ENCODE data around the gene CCDC134.
A peak's percentile ranks its signal among the peaks of the same experiment; 100 is the strongest.

Gene CCDC134

GRCh38 chr22:41787331-41787730 is 13.1 kb upstream of the CCDC134 start:
- no peak for DNase-seq

- no peak for DNase-seq
These were observed 6.6 kb upstream of the CCDC134 start for GRCh38 chr22:41793871-41794270.

DNA sequence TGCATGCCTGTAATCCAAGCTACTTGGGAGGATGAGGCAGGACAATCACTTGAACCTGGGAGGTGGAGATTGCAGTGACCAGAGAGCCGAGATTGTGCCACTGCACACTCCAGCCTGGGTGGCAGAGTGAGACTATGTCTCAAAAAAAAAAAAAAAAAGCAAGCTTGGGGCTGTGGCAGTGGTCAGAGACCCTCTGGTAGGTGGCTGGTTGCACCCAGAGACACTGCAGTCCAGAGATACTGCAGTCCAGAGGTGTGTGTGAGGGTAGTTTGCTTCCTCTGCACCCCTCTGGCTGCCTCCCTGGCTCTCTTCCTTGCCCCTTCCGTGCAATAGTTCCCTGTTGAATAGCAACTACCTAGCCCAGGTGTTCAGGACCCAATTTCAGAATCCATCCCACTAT is 1.7 kb upstream of the CCDC134 start:
- DNase-seq = no peak

DNA sequence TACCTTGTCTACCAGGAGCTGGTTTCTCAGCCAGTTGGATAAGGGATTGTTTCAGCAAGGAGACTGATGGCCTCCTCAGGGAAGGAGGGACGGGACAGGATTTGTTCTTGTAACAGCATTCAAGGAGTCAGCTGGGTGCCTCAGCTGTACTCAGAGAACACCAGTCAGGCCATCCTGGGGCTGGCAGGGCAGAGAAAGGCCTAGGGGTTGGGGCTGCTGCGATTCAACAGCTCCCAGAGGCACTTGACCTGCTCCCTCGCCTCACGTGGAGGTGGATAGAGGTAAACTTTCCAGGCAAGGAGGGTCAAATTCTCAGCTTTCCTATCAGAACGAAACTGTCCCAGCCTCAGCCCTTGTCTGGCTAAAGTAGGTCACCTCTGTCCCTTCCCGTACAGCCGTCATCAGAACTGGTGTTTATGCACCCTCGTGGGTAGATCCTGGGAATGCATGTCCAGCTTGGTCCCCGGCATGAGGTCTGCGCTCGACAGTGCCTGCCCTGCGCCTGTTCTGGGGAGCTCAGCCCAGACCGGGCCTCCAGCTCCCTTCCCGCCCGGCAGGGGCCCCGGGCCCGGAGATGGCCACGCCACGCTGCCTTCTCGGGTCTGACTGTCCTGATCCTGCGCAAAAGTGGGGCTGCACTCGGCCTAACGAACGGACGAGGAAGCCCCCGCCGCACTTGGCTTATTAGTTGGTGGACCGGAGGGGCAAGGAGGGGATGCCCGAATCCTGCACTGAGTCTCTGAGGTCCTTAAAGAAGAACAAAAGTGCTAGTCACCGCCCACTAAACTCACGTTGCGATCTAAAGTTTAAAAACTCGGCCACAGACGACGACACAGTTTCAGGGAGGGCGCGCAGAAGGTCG is 762 bp upstream of the CCDC134 start:
- peak; percentile 10 for DNase-seq

DNA sequence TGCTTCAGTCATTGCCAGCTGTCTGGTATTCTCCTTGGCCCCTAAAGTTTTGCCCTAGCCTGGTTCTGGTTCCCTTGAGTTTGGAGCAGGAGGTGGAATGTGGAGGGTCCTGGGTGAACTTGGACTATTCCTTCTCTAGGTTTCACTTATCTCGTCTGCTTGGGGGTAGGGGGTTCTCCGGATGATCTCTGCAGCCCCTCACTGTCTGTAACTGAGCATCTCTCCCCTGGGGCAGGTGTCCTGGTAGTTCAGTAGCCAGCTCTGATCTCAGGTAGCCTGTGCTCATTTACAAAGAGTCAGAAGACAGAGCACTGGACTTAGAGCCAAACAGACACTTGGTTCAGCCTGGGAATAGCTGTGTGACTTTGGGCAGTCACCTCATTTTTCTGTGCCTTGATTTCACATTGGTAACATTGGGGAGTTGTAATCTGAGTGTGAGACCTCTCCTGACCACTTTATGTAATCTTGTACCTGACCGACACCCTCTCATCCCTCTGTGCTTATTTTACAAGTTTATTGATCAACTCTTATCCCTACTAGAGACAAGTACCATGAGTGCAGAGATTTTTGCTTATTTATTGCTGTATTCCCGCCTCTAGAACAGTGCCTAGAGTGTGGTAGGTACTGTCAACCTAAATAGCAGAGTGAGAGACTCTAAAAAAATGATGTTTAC is 804 bp downstream of the CCDC134 start:
- no peak for DNase-seq

DNA sequence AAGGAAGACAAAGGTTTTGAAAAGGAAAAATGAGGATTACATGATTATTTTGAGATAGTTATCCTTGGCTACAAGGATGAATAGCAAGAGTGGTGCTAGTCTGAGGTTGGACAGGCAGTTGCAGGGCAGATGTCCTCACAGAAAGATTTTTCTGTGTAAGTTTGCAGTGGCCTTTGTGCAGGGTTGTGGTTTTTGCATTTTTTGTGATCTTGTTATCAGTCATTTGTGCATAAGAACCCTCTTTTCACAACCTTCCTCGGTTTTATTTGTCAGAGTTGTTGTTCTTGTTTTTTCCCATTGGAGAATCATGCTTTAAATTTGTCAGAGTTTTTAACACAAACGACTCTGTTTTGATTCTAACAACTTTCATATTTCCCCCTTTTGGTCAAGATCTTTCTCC is 1.4 kb downstream of the CCDC134 start:
- DNase-seq = no peak

DNA sequence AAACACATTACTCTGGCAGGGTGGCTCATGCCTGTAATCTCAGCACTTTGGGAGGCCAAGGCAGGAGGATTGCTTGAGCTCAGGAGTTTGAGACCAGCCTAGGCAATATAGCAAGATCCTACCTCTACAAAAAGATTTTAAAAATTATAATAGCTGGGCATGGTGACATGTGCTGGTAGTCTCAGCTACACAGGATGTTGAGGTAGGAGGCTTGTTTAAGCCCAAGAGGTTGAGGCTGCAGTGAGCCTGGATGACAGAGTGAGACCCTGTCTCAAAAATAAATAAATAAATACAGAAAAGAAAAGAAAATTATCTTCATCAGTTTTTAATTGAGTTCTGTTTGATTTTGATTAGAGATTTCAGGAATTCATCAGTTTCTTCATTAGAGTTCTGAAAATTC is 5.2 kb downstream of the CCDC134 start:
- DNase-seq = no peak

- DNase-seq = no peak
These were observed 7.9 kb downstream of the CCDC134 start for GRCh38 chr22:41808400-41808799.

DNA sequence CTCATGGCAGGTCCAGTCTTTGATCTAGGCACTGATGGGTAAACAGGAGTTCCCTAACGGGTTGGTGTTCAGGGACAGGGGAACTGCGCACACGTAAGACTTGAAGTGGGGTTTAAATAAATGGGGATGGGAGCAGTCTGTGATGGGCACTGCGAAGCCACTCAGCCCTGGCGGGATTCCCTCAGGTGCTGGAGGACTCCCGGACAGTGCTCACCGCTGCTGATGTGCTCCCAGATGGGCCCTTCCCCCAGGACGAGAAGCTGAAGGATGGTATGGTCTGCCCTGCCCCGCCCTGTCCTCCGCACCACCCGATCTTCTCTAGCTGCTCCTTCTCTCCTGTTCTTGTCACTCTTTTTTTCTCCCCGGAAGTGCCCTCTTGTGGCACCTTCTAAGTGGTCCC is 9.5 kb downstream of the CCDC134 start:
- no peak for DNase-seq

DNA sequence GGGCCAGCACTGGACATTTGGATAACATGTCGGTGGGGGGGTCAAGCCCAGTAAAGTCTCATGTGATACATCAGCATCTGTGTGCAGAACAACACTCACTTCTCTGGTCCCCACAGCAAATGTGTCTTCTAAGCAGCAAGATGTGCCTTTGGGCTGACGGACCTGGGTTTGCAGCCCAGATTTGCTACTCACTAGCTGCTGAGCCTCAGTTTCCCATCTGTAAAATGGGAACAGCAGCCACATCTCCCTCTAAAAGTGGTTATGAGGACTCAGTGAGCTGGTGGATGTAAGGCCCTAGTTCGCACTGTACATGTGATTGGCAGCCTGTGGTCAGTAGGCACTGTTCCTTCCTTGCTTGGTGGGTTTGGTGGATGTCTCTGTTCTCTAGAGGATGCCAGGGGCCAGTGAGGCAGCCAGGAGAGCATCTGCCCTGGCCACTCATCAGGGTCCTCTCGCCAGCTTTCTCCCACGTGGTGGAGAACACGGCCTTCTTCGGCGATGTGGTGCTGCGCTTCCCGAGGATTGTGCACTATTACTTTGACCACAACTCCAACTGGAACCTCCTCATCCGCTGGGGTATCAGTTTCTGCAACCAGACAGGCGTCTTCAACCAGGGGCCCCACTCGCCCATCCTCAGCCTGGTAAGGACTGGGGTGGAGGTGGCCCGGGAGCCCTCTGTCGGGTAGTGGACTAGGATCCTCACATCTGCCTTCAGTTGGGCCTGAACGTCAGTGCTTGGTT is 12.5 kb downstream of the CCDC134 start:
- no peak for DNase-seq

DNA sequence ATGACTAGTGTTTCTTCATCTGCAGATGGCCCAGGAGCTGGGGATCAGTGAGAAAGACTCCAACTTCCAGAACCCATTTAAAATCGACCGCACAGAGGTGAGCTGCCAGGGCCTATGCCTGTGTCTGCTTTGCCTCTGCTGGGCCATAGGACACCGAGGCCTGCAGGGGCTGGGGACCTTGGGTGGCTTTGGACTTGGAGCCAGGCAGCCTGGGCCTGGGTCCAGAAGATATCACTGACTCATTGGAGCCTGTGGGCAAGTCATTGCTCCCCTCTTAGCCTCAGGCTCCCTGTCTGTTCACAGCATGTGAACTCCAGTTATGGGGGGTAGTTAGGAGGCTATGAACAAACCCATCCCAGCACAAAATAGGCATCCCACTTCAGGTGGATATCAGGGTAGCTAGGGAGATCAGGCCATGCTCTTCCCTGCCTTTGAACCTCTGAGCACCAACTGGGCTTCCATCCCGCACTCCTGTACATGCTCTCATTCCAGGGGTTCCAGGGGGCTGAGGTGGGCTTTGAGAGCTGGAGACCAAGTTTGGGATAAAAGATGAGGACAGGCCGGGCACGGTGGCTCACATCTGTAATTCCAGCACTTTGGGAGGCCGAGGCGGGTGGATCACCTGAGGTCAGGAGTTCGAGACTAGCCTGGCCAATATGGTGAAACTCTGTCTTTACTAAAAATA is 13.4 kb downstream of the CCDC134 start:
- no peak for DNase-seq

DNA sequence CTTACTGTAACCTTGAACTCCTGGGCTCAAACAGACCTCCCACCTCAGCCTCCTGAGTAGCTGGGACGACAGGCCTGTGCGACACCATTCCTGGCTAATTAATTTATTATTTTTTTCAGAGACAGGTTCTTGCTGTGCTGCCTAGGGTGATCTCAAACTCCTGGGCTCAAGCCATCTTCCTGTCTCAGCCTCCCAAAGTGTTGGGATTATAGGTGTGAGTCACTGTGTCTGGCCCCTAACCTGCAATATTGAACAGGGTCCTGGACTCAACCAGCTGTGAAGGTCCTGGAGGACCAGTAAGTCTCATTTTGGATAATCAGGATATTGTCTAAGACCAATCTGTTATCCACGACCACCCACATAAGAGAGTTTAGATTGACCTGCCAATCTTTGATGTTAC is 15.2 kb downstream of the CCDC134 start:
- DNase-seq = no peak

DNA sequence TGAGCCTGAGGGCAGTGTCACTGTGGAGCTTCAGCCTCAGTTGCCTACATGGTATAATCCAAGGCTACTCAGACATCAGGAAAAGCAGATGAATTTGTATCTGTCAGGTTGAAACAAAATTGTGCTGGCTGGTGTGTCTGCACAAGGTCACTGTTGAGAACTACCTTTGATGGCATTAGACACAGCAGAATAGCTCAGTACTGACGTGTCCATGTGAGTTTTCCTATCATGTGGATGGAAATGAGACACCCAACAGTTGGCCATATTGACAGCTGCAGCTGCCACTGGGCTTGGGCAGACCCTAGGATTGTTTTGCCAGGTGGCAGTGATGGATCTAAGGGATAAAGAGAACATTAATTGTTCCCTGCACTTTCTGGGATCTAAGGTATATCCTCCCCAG is 15.8 kb downstream of the CCDC134 start:
- no peak for DNase-seq

- no peak for DNase-seq
These were observed 16.4 kb downstream of the CCDC134 start for GRCh38 chr22:41816871-41817270.

GRCh38 chr22:41818011-41818410 is 17.5 kb downstream of the CCDC134 start:
- DNase-seq = no peak

DNA sequence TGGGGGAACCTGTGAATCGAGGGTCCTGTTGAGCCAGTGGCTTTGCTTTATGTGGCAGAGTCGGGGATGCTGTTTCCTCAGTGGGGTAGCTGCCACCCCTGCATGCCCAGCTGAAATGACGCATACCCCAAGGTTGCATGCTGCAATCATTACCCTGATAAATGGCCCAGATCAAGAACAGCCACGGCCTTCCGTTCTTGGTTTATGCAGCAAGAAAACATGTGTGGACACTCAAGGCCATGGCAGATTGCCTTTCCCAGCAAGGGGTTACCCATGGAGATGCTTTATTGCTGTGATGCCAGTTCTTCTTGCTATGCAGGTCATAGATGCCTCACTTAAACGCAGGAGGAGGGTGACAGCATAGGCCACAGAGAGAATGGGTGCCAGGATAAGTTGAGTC is 18.1 kb downstream of the CCDC134 start:
- no peak for DNase-seq

DNA sequence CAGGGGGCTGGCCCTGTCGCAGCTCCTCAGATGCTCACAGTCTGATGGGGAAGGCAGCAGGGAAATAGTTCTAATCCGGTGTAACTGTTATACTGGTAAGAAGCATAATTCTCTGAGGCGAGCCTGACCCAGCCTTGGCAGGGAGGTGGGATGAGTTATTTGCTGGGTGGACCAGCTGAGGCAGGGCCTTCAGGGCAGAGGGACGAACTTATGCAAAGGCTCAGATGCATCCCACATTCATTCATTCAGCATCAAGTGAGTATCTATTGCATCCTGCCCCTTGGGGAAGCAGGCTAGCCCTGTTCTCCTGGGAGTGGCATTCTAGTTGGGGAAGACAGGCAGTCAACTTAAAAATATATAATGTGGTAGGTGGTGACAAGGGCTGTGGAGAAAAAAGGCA is 18.8 kb downstream of the CCDC134 start:
- no peak for DNase-seq

DNA sequence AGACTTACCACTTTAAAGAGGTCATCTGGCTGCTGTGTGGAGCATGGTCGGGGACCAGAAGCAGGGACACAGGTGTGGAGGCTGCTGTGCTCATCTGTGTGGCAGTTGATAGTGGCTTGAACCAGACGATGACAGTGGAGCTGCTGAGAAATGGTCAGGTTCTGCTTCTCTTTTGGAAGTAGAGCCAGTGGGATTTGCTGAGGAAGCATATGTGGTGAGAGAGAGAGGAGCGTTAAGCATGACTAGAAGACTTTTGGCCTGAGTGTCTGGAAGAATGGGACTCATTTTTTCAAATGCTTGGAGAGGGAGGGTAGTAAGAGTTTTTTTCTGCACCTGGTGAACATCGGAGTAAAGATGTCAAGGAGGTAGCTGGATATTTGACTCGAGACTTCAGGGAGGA is 20.0 kb downstream of the CCDC134 start:
- no peak for DNase-seq

GRCh38 chr22:41821471-41822316 is 21.2 kb downstream of the CCDC134 start:
- no peak for DNase-seq

DNA sequence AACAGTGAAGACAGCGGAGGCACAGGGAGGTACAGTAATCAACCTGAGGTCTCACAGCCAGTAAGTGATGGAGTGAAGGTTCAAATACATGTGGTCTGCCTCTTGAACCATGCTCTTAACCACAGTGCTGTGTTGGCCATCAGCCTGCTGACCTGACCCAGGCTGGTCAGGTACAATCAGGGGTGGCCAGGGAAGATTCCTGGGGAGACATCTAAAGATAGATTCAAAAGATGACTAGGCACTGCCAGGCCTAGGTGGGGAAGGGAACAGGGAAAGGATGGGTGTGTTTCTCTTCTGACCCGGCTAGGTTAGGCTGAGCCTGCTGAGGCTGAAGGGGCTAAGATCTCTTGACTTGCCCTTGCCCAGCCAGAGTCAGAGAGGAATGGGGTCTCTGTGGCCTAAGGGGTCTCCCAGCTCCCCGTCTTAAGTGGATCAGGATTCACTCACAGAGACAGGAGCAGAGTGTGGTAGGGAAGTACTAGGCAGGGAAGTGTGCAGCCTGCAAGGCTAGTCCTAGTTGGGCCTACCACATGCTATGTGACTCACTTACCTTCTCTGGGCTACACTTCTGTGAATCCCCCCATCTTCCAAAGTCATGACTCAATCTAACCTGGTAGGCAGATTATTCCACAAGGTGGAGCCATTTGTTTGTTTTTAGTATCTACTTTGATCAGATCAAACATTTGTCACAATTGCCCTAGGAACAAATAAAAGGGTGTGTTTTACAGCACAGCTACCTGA is 22.0 kb downstream of the CCDC134 start:
- DNase-seq = no peak

- DNase-seq = no peak
These were observed 23.3 kb downstream of the CCDC134 start for GRCh38 chr22:41823797-41824196.

- DNase-seq = no peak
These were observed 24.9 kb downstream of the CCDC134 start for GRCh38 chr22:41825376-41825775.

All from activated CD4-positive, alpha-beta T cell treated with anti-CD3 and anti-CD28 coated beads for 1 hour (primary cell).